ENCODE data around the gene DNAH17.

GRCh38 chr17:78501241-78502036 lies 75.8 kb downstream of the DNAH17 start:
- TF ChIP-seq CTCF (IDR thresholded peaks at IDR 0.05) (no peak), POLR2A (IDR thresholded peaks at IDR 0.05) (no peak), POLR2AphosphoS5 (IDR thresholded peaks at IDR 0.05; ENCODE audit: insufficient read depth in 1 of 2, low read depth in 1 of 2) (no peak)

All from vagina (tissue), 2 donors.